ENCODE measurements around the gene COBL.

COBL gene

GRCh38 chr7:51259766-51260165 lies 56.8 kb downstream of the COBL start:
- Histone ChIP-seq H3K4me3 (ENCODE audit: low read depth in 1 of 5, low read length in 5 of 5) (no peak overlapping the region), H3K27ac (ENCODE audit: low read depth, low read length) (no peak overlapping the region), H3K4me1 (ENCODE audit: control insufficient read depth in 5 of 5, insufficient read depth in 5 of 5, low read length in 5 of 5) (no peaks in the 10 kb centered on the region), H3K9me3 (ENCODE audit: control insufficient read depth in 5 of 5, low read length in 5 of 5) (no peaks in the 10 kb centered on the region), H3K27me3 (ENCODE audit: control insufficient read depth in 5 of 5, insufficient read depth in 4 of 5, low read length in 5 of 5) (peaks cover 0 to 3% (median 0%) of the 10 kb centered on the region in 5 donors), H3K36me3 (ENCODE audit: control insufficient read depth in 5 of 5, insufficient read depth in 5 of 5, low read length in 5 of 5) (no peaks in the 10 kb centered on the region), H3K9ac (ENCODE audit: low read length in 5 of 5) (no peak overlapping the region)

DNA sequence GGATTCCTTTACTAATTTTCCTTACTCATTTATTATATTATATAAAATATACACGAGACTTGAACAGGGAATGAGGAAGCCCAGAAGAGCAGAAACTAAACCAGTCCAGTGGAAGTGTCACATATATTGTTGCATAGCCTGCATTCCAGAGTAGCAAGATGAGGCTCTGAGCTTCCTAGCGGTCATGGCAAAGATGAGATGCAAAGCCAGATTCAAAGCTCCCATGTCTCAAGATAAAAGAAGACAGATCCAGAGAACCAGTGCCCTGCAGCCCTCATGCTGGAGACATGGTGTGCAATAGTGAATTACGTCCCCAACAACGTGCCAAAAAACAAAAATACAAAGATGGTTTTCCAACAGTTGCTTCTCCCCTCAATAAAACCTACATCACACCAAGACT lies 59.7 kb downstream of the COBL start:
- H3K27ac ChIP-seq (ENCODE audit: low read depth, low read length) = no peak overlapping the region
- H3K27me3 ChIP-seq (ENCODE audit: control insufficient read depth in 5 of 5, insufficient read depth in 4 of 5, low read length in 5 of 5) = peaks cover 0 to 3% (median 0%) of the 10 kb centered on the region in 5 donors
- no peaks in the 10 kb centered on the region for H3K4me1 ChIP-seq (ENCODE audit: control insufficient read depth in 5 of 5, insufficient read depth in 5 of 5, low read length in 5 of 5)
- no peak overlapping the region for H3K4me3 ChIP-seq (ENCODE audit: low read depth in 1 of 5, low read length in 5 of 5)
- H3K36me3 ChIP-seq (ENCODE audit: control insufficient read depth in 5 of 5, insufficient read depth in 5 of 5, low read length in 5 of 5) = no peaks in the 10 kb centered on the region
- no peak overlapping the region for H3K9ac ChIP-seq (ENCODE audit: low read length in 5 of 5)
- no peaks in the 10 kb centered on the region for H3K9me3 ChIP-seq (ENCODE audit: control insufficient read depth in 5 of 5, low read length in 5 of 5)

GRCh38 chr7:51256209-51256781 lies 60.3 kb downstream of the COBL start:
- Histone ChIP-seq H3K4me3 (ENCODE audit: low read depth in 1 of 5, low read length in 5 of 5) (no peak overlapping the region), H3K9ac (ENCODE audit: low read length in 5 of 5) (no peak overlapping the region), H3K36me3 (ENCODE audit: control insufficient read depth in 5 of 5, insufficient read depth in 5 of 5, low read length in 5 of 5) (no peaks in the 10 kb centered on the region), H3K4me1 (ENCODE audit: control insufficient read depth in 5 of 5, insufficient read depth in 5 of 5, low read length in 5 of 5) (no peaks in the 10 kb centered on the region), H3K9me3 (ENCODE audit: control insufficient read depth in 5 of 5, low read length in 5 of 5) (no peaks in the 10 kb centered on the region), H3K27ac (ENCODE audit: low read depth, low read length) (no peak overlapping the region), H3K27me3 (ENCODE audit: control insufficient read depth in 5 of 5, insufficient read depth in 4 of 5, low read length in 5 of 5) (peaks cover 0 to 3% (median 0%) of the 10 kb centered on the region in 5 donors)

DNA sequence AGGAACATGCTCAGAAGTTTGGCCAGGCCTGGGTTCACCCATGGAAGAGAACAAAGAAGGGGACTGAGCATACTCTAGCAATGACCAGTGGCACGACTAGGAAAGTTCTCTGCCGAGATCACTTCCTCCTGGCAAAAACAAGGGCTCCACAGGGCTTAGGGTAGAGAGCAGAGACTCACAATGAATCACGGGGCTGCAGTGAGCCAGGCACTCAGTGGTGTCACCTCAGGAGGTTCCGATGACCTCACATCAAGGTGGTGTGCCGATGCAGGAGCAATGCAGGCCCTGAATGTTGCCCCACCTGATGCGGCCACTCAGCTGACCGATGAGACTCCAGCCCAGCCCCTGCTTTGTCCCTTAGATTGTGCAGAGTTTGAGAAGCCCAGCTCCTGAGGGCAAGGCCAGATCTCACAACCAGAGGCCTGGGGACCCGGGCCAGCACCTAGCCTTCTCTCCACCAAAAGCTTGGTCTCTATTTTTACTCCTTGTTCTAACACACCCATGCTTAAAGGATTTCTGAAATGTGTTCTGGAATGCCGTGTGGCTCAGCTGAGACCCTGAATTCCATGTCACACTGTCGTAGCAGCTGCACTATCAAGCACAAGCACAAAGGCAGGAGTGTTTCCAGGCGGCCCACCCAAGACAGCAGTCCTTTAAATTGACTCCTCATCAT lies 60.9 kb downstream of the COBL start:
- Histone ChIP-seq H3K9me3 (ENCODE audit: control insufficient read depth in 5 of 5, low read length in 5 of 5) (no peaks in the 10 kb centered on the region), H3K27me3 (ENCODE audit: control insufficient read depth in 5 of 5, insufficient read depth in 4 of 5, low read length in 5 of 5) (no peaks in the 10 kb centered on the region), H3K4me3 (ENCODE audit: low read depth in 1 of 5, low read length in 5 of 5) (no peak overlapping the region), H3K27ac (ENCODE audit: low read depth, low read length) (no peak overlapping the region), H3K36me3 (ENCODE audit: control insufficient read depth in 5 of 5, insufficient read depth in 5 of 5, low read length in 5 of 5) (no peaks in the 10 kb centered on the region), H3K9ac (ENCODE audit: low read length in 5 of 5) (no peak overlapping the region), H3K4me1 (ENCODE audit: control insufficient read depth in 5 of 5, insufficient read depth in 5 of 5, low read length in 5 of 5) (no peaks in the 10 kb centered on the region)

DNA sequence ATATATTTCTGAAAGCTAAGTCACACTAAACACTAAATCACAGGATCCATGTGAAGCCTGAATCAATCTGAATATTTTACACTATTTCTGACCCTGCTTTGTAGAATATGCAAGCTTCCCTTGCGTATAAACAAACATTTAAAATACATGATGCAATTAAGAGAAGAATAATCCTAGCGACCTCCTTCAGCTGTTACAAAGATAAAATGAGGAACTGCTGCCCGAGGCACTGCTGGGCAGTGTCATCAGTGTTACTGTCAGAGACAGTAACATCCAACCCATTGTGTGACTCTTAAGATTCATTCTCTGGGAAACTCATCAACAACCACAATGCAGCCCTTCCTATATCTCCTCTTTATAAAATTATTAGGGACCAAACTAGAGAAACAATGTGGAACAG lies 61.6 kb downstream of the COBL start:
- no peak overlapping the region for H3K27ac ChIP-seq (ENCODE audit: low read depth, low read length)
- no peaks in the 10 kb centered on the region for H3K4me1 ChIP-seq (ENCODE audit: control insufficient read depth in 5 of 5, insufficient read depth in 5 of 5, low read length in 5 of 5)

DNA sequence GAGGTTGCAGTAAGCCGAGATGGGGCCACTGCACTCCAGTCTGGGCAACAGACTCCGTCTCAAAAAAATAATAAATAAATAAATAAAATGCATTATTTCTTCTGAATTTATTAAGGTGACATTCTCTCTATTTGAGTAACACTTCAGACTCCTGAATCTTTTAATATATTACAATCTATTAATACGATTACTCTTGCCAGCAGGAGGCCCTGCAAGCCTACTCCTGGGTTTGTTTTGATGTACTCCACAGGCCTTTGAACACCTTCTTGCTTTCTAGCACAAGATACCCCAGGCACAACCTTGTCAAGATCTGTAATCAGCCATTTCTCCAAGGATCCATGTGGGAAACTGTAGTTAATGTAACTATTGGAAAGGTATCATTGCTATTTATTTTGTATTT lies 63.5 kb downstream of the COBL start:
- Histone ChIP-seq H3K36me3 (ENCODE audit: control insufficient read depth in 5 of 5, insufficient read depth in 5 of 5, low read length in 5 of 5) (no peaks in the 10 kb centered on the region), H3K27ac (ENCODE audit: low read depth, low read length) (no peak overlapping the region), H3K9me3 (ENCODE audit: control insufficient read depth in 5 of 5, low read length in 5 of 5) (no peaks in the 10 kb centered on the region), H3K27me3 (ENCODE audit: control insufficient read depth in 5 of 5, insufficient read depth in 4 of 5, low read length in 5 of 5) (no peaks in the 10 kb centered on the region), H3K4me3 (ENCODE audit: low read depth in 1 of 5, low read length in 5 of 5) (no peak overlapping the region), H3K4me1 (ENCODE audit: control insufficient read depth in 5 of 5, insufficient read depth in 5 of 5, low read length in 5 of 5) (no peaks in the 10 kb centered on the region), H3K9ac (ENCODE audit: low read length in 5 of 5) (no peak overlapping the region)

More for the DNA sequence above, 61.6 kb downstream of the COBL start:
- Histone ChIP-seq H3K36me3 (ENCODE audit: control insufficient read depth in 5 of 5, insufficient read depth in 5 of 5, low read length in 5 of 5) (no peaks in the 10 kb centered on the region), H3K9ac (ENCODE audit: low read length in 5 of 5) (no peak overlapping the region), H3K4me3 (ENCODE audit: low read depth in 1 of 5, low read length in 5 of 5) (no peak overlapping the region), H3K27me3 (ENCODE audit: control insufficient read depth in 5 of 5, insufficient read depth in 4 of 5, low read length in 5 of 5) (no peaks in the 10 kb centered on the region), H3K9me3 (ENCODE audit: control insufficient read depth in 5 of 5, low read length in 5 of 5) (no peaks in the 10 kb centered on the region)

GRCh38 chr7:51251290-51251689 lies 65.3 kb downstream of the COBL start:
- H3K4me1 ChIP-seq (ENCODE audit: control insufficient read depth in 5 of 5, insufficient read depth in 5 of 5, low read length in 5 of 5) = no peaks in the 10 kb centered on the region
- no peak overlapping the region for H3K27ac ChIP-seq (ENCODE audit: low read depth, low read length)
- H3K36me3 ChIP-seq (ENCODE audit: control insufficient read depth in 5 of 5, insufficient read depth in 5 of 5, low read length in 5 of 5) = no peaks in the 10 kb centered on the region
- no peak overlapping the region for H3K4me3 ChIP-seq (ENCODE audit: low read depth in 1 of 5, low read length in 5 of 5)
- H3K9ac ChIP-seq (ENCODE audit: low read length in 5 of 5) = no peak overlapping the region
- no peaks in the 10 kb centered on the region for H3K27me3 ChIP-seq (ENCODE audit: control insufficient read depth in 5 of 5, insufficient read depth in 4 of 5, low read length in 5 of 5)
- H3K9me3 ChIP-seq (ENCODE audit: control insufficient read depth in 5 of 5, low read length in 5 of 5) = no peaks in the 10 kb centered on the region

DNA sequence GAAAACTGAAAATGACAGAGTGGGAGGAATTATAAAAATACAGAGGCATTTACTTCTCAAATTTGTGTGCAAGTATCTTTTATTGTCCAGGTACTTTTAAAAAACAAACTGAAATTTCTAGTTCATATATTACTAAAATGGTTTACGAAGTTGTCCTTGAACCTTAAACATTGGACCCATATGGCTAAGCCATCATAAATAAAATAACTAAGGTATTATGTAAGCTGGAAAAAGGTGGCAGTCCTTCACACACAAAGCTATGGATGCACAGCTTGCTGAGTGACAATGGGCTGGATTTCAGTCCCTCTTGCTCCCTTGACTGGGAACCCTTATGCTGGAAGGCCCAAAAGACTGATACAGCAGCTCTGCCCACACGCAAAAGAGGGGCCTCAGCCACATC lies 66.1 kb downstream of the COBL start:
- H3K4me3 ChIP-seq (ENCODE audit: low read depth in 1 of 5, low read length in 5 of 5) = no peak overlapping the region
- H3K27me3 ChIP-seq (ENCODE audit: control insufficient read depth in 5 of 5, insufficient read depth in 4 of 5, low read length in 5 of 5) = no peaks in the 10 kb centered on the region
- no peak overlapping the region for H3K27ac ChIP-seq (ENCODE audit: low read depth, low read length)
- no peaks in the 10 kb centered on the region for H3K4me1 ChIP-seq (ENCODE audit: control insufficient read depth in 5 of 5, insufficient read depth in 5 of 5, low read length in 5 of 5)
- no peaks in the 10 kb centered on the region for H3K36me3 ChIP-seq (ENCODE audit: control insufficient read depth in 5 of 5, insufficient read depth in 5 of 5, low read length in 5 of 5)
- no peak overlapping the region for H3K9ac ChIP-seq (ENCODE audit: low read length in 5 of 5)
- H3K9me3 ChIP-seq (ENCODE audit: control insufficient read depth in 5 of 5, low read length in 5 of 5) = no peaks in the 10 kb centered on the region

GRCh38 chr7:51249991-51250390 lies 66.6 kb downstream of the COBL start:
- Histone ChIP-seq H3K9me3 (ENCODE audit: control insufficient read depth in 5 of 5, low read length in 5 of 5) (no peaks in the 10 kb centered on the region), H3K36me3 (ENCODE audit: control insufficient read depth in 5 of 5, insufficient read depth in 5 of 5, low read length in 5 of 5) (no peaks in the 10 kb centered on the region), H3K4me3 (ENCODE audit: low read depth in 1 of 5, low read length in 5 of 5) (no peak overlapping the region), H3K27ac (ENCODE audit: low read depth, low read length) (no peak overlapping the region), H3K27me3 (ENCODE audit: control insufficient read depth in 5 of 5, insufficient read depth in 4 of 5, low read length in 5 of 5) (no peaks in the 10 kb centered on the region), H3K4me1 (ENCODE audit: control insufficient read depth in 5 of 5, insufficient read depth in 5 of 5, low read length in 5 of 5) (no peaks in the 10 kb centered on the region), H3K9ac (ENCODE audit: low read length in 5 of 5) (no peak overlapping the region)

DNA sequence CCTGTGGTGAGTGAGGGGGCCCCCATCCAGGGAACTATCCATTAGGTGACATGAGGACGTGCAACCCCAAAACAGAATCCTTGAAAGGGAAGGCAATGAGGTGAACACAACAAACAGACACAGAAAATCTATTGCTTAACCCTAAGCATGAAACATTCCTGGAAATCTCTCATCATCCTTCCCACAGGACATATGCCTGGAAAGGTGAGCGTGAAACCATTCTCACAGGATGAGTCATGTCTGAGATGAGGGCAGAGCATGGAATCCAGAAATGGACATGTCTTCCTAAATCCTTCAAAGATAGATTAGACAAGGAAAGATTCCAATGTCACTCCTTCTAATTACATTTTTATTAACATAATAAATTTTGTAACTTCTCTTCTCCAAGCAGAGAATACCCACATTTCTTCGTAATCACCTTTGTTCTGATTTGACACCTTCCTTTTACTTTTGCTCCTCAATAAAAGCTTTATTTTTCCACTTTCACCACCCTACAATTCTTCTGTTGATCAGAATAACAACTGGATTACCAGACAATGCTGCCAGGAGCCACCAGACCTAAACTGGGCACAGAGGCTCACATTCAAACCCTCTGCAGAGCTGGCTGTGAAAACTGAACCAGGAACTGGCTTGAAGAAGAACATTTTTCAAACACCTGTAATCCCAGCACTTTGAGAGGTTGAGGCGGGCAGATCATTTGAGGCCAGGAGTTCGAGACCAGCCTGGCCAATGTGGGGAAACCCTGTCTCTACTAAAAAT lies 67.2 kb downstream of the COBL start:
- H3K36me3 ChIP-seq (ENCODE audit: control insufficient read depth in 5 of 5, insufficient read depth in 5 of 5, low read length in 5 of 5) = no peaks in the 10 kb centered on the region
- no peaks in the 10 kb centered on the region for H3K9me3 ChIP-seq (ENCODE audit: control insufficient read depth in 5 of 5, low read length in 5 of 5)
- no peaks in the 10 kb centered on the region for H3K27me3 ChIP-seq (ENCODE audit: control insufficient read depth in 5 of 5, insufficient read depth in 4 of 5, low read length in 5 of 5)
- no peak overlapping the region for H3K9ac ChIP-seq (ENCODE audit: low read length in 5 of 5)
- H3K27ac ChIP-seq (ENCODE audit: low read depth, low read length) = no peak overlapping the region
- no peaks in the 10 kb centered on the region for H3K4me1 ChIP-seq (ENCODE audit: control insufficient read depth in 5 of 5, insufficient read depth in 5 of 5, low read length in 5 of 5)
- H3K4me3 ChIP-seq (ENCODE audit: low read depth in 1 of 5, low read length in 5 of 5) = no peak overlapping the region

All from subcutaneous abdominal adipose tissue (tissue), 5 donors.